Activated CD4-positive, alpha-beta T cell treated with anti-CD3 and anti-CD28 coated beads for 48 hours (primary cell): Measurements from ENCODE around the gene PDPK1.
"Not testable (repeated sequence)": the region's sequence is repeated elsewhere in the genome, so short reads cannot be mapped to it uniquely, and the experiment has no call there.

Experiments
- DNase-seq: peaks from one replicate; pipeline ENCODE4 v3.0.0-alpha.2; 2020

PDPK1 gene

DNA sequence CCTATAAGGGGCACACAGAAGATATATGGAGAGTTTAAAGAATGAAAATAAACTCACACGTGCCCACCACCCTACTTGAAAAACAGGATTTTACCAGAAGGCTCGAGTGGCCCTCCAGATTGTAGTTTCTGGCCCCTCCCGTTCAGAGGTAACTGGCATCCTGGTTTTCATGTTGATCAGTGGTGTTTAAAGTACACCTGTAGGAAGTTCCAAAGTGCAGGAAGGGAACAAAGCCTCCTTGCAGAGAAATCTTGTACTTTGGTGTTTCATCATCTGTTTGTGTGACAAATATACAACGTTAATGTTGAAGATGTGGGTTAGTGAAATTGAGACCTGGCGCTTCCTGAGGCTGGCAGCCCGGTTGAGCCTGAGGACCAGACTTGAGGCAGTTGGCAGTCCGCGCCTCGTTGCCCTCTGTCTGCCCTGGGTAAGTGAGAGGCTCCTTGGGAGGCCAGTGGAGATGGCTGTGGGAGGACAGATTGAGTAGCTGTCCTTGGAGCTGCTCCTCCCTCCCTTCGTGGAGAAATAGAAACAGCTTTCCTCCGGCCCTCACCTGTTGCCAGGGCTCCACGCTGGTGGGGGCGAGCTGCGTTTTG is 12.6 kb downstream of the PDPK1 start:
- DNase-seq = not testable (repeated sequence)

DNA sequence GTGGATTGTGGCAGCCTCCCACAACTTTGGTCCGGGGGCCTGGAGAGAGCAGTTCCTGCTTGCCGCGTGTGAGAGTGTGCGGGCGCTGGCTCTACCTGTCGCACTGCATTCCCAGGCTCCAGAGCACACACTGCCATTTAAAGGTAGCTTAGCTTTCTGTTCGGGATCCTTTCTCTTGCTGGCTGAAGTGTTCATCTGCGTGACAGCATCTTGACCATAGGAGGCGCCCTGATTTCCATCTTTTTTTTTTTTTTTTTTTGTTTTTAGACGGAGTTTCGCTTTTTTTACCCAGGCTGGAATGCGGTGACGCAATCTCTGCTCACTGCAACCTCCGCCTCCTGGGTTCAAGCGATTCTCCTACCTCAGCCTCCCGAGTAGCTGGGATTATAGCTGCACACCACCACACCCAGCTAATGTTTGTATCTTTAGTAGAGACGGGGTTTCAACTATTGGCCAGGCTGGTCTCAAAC is 13.6 kb downstream of the PDPK1 start:
- DNase-seq = not testable (repeated sequence)

DNA sequence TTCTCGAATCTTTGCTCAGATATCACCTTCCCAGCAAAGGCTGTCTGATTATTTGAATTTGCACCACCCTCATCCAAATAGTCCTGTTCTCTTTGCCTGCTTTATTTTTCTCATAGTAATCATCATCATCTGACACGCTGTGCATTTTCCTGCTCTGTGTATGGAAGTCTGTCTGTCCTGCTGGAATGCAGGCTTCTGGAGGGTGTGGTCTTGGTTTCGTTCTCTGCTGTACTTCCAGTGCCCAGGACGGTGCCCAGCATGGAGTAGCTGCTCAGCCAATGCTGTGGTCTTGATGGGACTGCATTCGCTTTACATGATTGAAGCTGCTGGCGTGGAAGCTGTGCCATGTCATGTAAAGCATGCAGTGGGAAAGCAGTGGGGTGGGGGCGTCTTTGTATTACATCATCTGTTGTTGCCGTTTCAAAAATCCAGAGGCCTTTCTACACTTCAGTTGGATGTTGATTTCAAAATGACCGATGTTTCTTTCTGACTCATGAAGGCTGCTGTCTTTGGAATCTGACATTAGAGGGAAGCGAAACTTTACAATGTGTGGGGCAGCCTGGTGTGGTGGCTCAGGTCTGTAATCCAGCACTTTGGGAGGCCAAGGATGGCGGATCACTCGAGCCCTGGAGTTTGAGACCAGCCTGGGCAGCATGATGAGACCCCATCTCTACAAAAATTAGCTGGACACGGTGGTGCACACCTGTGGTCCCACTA is 17.0 kb downstream of the PDPK1 start:
- DNase-seq = not testable (repeated sequence)

DNA sequence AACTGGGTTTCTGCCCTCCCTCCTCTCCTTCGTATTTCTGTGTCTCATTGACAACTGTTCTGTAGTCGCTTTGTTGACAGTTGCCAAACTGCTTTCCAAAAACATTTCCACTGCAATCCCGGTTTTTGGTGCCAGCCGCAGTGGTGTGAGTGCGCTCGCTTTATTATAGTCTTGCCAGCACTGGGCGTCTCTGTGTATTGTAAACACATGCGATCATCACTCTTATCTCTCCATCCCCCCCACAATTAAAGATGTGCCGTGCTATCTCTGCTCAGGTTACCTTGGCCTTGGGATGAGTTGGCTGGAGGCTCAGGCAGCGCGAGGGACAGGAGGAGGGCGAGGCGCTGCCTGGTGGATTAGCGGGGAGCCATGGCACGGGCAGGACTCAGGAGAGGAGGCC is 19.3 kb downstream of the PDPK1 start:
- not testable (repeated sequence) for DNase-seq

DNA sequence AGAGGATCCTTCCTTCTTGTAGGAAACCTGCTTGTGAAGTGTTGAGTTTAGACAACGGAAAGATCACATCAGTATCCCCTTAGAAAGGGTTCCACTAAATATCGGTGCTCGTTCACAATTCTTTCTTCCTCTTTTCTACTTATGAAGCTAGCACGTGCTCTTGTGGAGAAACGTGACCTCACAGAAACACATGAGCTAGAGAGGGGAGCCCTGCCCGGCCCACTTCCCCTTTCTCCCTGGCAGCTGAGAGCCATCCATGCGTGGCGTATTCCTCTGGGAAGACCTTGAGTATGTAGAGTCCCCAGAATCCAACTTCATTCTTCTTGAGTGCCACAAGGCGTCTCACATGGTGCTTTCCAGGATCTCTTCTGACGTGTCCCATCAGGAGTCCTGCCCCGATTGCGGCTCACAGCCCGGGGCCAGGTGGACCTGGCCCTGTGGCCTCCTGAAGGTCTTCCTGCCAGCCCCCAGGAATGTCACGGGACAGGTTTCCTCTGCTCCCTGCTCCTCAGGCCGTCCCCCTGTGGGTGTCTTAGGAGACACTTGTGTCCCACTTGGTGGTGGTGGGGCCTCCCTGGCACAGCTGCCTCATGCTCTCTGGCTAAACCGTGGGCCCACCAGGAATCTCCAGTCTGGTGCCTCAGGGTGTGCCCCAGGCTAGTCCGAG is 22.4 kb downstream of the PDPK1 start:
- DNase-seq = not testable (repeated sequence)

DNA sequence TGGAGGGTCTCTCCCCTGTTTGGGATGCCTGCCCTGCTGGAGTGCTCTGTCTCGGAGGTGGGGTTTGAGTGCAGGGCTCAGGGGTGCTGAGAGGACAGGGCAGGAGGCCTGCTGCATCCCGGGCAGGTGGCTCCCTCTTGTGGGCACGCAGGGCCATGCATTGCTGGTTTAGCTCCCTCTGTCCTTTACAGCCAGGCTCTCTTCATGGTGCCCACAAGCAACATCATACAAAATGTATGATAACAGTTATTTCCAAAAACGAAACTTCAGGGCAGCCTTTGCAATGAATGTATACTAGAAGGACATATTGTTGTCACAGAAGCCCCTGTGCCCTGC is 22.9 kb downstream of the PDPK1 start:
- peak; percentile 86 for DNase-seq

DNA sequence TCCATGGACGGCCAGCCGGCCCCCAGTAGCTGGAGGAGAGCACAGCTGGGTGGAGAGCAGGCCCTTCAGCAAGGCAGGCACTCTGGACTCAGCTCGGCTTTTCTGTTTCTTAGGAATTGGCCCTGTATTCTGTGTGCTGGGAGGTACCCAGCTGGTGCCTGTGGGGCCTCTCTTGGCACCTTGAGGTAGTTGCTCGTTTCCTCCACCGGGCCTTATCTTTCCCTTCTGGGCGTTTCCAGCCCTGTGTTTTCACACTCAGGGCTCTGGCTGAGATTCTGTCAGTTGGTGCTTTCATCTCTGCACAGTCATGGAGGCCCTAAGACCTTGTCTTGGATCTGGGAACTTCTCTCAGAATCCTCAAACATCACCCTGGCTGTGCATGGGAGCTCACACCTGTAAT is 29.7 kb downstream of the PDPK1 start:
- DNase-seq = not testable (repeated sequence)

DNA sequence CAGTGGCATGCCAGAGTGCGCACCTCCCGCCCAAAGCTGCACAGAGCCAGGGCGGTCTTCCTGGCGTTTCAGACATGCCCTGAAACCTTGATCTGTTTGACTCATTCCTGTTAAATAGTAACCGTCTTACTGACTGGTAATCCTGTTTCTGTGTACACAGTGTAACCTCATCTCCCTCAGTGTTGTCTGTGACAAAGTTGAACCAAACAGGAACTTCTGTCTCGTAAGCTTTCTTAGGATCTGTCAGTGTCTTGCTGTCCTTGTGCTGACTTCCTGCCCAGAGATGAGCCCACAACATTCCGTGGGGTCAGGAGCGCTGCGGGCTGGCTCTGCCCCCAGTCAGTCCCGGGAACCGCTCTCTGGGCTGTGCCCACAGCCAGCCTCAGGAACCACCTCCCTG is 30.8 kb downstream of the PDPK1 start:
- not testable (repeated sequence) for DNase-seq

DNA sequence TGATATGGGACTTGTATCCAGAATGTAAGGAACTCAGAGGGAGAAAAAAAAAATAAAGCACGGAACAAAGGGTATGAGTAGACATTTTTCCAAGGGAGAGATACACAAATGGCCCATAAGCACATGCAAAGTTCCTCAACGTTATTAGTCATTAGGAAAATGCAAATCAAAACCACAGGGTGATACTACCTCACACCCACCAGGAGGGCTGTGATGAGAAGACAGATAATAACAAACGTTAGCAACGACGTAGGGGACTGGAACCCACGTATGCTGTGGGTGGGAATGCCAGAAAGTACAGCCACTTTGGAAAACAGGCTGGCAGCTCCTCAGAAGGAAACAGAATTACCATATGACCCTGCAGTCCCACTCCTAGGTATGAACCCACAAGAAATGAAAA is 34.9 kb downstream of the PDPK1 start:
- not testable (repeated sequence) for DNase-seq

DNA sequence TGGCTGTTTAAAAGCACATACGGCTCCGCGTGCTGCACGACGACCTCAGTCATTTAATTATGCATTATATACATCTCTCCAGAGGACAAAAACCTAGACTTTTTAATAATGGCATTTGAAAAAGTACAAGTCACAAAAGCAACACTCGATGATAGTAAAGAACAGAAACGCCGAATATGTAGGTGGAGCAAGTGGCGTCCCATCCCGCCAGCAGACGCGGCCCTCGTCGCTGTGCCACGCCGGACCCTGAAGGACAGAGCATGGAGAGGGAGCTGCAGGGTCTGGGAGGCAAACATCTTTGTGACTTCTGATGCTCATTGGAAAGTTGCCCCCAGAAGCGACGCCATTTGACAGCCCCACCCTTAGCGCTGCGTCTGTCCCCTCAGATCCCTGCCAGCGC is 38.0 kb downstream of the PDPK1 start:
- not testable (repeated sequence) for DNase-seq

DNA sequence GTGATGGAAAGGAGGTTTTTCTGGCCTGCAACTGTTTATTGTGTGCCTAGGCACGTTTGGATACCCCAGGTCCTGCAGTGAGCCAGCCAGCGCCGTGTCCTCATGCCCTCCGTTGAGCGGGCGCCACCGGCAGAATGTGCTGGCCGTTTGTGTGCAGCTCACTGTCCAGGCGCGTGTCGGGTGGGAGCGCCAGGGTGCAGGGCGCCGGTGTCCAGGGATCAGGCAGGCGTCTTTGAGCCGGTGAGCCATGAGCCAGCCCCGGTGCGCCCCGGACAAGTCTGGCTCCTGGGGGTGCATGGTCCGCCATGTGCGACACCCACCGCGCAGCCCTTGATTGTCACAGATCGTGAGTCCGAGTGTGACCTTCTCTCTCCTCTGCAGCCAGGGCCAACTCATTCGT is 39.2 kb downstream of the PDPK1 start:
- not testable (repeated sequence) for DNase-seq

DNA sequence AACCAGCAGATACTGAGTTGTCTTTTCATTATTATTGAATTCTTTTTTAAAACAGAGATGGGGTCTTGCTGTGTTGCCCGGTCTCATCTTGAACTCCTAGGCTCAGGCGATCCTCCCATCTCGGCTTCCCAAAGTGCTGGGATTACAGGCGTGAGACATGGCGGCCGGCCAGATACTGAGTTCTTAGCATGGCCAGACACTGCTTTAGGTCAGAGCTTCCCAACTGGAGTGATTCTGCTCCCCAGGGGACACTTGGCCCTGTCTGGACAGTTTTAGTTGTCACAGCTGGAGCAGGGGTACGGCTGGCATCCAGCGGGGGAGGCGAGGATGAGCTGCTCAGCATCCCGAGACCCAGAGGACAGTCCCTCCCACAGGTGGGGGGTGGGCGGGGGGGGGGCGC is 41.1 kb downstream of the PDPK1 start:
- DNase-seq = not testable (repeated sequence)

DNA sequence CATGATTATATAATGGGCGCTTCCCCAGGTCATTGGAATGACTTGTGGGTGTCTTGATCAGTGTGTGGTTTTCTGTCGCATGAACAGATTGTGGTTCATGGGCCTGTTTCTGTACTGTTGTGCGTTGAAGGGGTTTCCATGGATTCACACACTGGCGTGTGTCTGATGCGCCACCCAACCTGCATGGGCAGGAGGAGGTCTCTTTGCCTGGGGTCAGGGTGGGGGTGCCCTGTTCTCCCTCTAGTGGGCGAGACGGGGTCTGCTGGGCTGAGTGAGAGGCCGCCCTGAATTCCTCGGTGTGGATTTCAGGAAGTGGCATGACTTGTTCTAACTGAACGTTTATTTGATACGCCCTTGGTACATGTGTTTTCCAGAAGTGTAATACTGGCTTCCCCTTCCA is 42.3 kb downstream of the PDPK1 start:
- DNase-seq = not testable (repeated sequence)

DNA sequence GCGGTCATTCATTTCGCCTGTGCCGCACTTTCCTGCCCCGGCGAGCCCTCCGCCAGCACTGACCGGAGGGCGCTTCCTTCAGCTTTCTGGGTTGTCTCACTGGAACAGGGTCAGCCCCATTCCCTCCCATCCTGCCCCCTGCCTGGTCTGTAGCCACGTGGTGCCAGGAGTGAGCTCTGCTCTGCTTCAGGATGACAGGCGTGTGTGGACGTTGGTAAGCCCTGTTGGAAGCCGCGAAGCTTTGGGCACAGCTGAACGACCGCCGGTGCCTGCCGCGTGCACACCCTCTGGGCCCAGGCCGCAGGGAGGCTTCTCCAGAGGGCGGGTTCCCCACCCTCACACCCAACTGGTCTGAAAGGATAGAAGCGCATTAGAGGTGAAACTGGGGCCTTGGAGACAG is 43.0 kb downstream of the PDPK1 start:
- DNase-seq = not testable (repeated sequence)

DNA sequence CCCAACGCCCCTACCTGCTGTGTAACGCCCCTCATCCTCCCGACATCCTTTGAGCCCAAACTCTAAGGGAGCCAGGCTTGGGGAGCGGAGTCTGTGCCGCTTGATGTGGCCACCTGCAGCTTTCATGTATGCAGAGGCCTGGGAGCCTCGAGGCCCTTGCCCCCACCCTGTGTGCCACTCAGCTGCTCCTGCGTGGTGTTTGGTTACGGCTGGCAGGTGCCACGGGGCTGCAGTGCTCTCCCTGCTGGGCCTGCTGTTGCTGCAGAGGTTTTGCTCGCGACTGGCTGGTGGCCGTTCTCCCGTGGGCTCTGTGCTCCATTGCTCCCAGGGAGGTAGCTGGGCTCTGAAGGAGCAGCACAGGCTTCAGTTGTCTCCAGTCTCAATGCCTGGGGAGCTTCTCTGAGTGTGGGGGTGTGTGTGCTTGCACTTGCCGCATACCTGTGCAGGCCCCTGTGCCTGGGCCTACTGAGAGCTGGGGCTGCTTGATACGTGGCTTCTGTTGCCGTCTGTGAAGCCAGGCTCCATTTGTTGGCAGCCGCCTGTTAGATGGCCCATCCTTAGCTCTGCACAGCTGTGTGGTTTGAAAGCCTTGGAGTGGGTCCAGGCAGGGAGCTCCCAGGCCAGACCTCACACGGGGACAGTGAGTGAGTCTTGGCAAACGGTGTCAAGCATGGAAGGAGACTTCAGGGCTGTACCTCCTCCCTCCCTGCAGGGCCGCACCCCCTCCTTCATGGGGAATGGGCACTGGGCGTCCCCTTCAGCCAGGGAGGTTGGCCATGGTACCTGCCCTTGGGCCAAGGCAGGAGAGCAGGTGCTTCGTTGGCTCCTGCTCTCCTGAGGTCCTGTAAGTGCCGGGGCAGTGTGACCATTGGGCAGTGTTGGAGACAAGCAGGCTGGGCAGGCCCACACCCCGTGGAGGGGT is 47.2 kb downstream of the PDPK1 start:
- DNase-seq = no peak

DNA sequence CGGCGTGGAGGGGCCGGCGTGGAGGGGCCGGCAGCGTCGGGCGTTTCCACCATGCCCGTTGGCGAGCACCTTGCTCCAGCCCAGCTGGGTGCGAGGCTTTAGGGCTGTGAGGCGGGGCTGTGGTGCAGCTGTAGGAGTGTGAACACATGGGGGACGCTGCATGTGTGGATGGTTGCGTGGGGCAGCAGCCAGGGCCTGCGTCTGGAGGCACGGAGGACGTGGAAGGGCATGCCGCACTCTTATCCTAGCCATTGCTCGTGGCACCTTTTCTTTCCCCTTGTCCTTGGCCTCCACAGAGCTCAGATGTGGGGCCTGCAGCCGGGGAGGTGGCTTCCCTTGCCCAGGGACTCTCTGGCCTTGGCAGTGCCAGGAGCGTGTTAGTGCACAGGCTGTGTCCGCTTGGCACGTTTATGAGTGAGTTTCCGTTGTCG is 47.8 kb downstream of the PDPK1 start:
- no peak for DNase-seq

DNA sequence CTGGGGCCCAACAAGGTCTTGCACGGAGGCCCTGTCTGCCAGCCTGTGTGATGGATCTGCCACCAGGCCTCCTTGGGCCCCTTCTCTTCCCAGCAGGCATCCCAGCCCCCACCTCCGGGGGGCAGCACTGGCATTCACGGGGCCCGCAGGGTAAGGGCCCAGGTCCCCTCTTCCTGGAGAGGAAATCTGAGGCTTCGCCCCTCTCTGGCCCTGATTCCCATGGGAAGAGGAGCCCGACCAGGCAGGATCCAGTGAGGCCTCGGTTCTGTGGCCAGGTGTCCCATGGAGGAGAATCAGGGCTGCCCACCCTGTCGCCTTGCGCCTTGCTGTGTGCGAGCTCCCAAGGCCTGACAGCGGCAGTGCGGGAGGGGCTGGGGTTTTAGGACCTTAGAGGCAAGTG is 48.4 kb downstream of the PDPK1 start:
- DNase-seq = peak; percentile 39

DNA sequence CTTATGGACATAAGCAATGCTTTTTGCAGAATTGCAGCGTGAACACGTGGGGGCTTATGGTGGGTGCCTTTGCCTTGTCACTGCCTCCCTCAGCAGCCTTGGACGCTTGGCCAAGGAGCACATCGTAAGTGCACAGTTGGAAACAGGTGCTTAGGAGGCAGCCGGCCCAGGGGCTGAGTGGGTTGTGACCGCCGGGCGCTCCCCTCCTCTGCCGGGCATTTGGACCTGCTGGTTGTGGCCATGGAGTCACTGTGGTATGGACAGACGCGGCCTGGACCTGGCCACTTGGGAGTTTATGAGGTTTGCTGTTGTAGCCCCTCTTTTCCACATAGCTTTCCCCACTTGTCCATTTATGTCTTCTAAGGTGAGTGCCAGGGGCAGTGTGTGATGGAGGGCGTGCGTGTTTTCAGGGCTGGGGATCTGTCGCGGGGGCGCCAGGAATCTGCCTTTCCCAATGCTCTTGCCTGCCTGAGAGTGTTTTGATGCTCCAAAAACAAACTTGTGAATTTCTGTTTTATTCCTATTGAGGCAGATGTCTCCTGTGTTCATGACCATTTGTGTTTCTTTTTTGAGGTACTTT is 49.2 kb downstream of the PDPK1 start:
- DNase-seq = no peak

DNA sequence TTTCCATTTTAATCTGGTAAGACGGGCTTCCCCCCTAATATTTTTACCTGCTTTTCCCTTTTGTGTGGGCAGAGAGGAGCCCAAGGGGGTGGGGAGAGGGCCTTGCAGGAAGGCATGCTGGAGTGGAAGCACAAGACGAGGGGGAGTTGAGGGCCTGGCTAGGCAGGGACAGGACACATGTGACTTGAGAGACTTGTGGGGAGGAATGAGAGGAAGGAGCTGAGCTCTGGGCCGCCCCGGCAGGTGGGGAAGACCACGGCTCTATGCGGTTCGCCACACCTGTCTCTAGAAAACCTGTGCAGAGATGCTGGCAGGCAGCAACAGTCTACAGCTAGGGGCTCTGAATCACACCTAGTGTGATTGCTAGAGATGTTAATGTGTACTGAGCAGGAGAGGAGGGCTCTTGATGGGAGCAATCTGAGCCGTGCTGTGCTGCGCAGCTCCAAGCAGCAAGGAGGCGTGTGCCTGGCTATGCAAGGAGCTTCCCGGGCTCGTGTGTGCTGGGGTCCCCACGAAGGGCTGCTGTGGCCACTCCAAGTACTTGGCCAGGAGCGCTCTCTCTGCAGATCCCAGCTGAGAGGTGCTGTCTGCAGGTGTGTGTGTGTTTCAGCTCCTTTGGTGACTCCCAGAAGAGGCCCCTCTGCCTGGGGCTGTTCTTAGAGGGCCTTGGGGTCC is 50.2 kb downstream of the PDPK1 start:
- DNase-seq = no peak

DNA sequence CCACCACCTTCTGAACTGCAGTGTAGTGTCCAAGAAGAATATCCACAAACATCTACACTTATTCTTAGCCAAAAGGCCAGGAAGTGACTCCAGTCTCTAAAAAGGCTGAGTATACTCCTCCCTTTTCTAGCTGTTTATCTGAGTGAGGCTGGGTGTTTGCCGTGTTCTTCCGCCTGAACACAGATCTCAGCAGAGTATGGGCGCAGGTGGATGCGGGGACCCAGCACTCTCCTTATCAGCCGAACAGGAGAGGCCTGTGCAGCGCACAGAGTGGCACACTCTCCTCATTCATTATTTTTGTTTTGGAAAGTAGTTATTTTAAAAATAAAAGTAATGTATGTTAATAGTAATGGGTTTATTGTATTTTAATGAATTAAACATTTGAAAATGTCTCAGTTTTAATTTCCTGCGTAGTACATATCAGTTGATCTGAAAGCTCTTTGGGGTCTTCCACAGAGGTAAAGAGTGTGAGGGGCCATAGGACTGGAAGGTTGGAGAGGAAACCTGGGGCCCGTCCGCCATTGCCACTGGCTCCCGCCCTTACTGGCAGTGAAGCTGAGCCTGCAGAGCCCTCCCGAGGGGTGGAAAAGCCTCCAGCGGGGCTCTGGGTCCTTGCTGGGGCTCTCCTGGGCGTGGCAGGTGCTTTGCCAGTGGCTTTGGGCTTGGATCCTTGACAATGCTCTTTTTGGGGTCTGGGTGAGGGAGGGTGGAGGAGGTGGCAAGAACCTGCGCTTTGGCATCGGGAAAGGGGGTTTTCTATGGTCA is 53.8 kb downstream of the PDPK1 start:
- DNase-seq = no peak

DNA sequence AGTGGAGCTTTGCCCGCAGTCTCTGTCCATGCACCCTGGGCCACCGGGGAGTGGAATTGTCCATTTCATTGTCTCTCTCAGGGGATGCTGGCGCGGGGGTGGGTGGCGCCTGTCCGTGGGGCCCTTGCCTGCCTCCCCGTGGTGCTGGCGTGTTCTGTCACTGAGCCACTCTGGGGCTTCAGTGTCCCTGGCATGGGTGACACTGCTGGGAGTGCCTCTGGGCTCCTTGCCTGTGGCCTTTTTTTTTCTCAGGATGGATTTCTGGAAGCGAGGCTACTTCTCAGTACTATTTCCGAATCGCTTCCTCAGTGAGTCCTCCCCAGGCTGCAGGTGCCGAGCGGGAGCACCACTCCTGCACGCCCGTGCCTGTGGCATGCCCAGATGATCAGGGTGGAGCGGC is 55.0 kb downstream of the PDPK1 start:
- no peak for DNase-seq
